ENCODE measurements around the gene RHOH. TPM values are rescaled to one million over a fixed set of nuclear protein-coding genes. Genes with fewer than 3 reads are reported as not detected.
A peak's percentile ranks its signal among the peaks of the same experiment; 100 is the strongest.

RHOH gene
- total and polyA plus RNA-seq, 10 of the 15 experiments (the other 5 are each of a cell fraction or from before 2014, with no cell fraction given): 46.5 to 120 (median 57.9) TPM

DNA sequence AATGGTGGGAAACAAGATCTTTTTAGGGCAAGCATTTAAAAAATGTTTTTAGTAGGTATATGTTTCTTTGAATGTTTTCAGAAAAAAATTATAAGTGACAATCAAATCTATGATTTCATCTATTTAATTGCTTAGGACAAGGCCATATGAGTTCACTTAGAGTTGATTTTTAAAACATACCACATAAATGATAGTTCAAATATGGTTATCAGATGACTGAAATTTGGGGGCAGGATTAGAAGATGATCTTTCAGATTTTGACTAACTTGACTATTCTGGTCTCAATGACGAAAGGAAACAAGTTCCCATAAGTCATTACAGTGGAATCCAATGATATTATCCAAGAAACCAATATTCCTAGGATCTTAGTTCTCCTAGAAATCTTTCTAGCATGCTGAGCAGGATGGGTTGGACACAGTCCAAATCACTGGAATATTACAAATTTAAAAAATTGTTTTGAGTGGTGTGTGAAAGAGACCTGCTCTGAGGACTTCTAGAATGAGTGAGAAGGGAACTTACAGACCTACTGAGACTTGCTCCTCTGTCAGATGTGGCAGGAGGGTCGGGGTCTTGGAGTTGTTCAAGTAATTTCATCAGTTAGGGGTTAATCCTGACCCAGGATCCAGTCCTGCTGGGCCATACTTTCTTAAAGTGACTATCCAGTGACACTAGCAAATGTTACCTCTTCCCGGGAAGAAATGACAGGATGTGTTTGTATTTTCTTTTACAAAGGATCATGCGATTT lies 20.0 kb downstream of the RHOH start:
- H3K79me2 ChIP-seq (ENCODE audit: control insufficient read depth, insufficient read depth, low read length): peaks cover 98% of the 10 kb centered on the region

More for the DNA sequence above, 20.0 kb downstream of the RHOH start:
- H3K36me3 ChIP-seq (ENCODE audit: control insufficient read depth in 2 of 2, insufficient read depth in 2 of 2, low read length in 1 of 2): peaks cover 13 to 37% of the 10 kb centered on the region in 2 experiments
- peaks cover 4% of the 10 kb centered on the region; the same call in 2 of the 3 replicates for H3K9me3 ChIP-seq (replicated peaks; ENCODE audit: control insufficient read depth, insufficient read depth, low read length)
- H2AFZ ChIP-seq (ENCODE audit: control insufficient read depth, low read depth, low read length): no peak overlapping the region
- in situ Hi-C loops (cut with MboI): no loop called here
- no peak overlapping the region for H3K4me3 ChIP-seq
- intact Hi-C loops (cut with micrococcal nuclease; ENCODE audit: unreplicated experiment): no loop called here
- peaks cover 8% of the 10 kb centered on the region; the same call in 1 of the 2 replicates for H4K20me1 ChIP-seq (ENCODE audit: control insufficient read depth, insufficient read depth)
- RAD21 ChIA-PET (ENCODE audit: unreplicated experiment): no interaction called here
- 7% methylated on average over 4 of the region's 4 CpGs for WGBS (ENCODE audit: insufficient coverage, insufficient replicate concordance, low lambda C conversion rate, missing lambda C conversion rate)
- DNase-seq (ENCODE audit: low read depth, low spot score): no peak
- H3K27ac ChIP-seq (ENCODE audit: control insufficient read depth, insufficient read depth): no peak overlapping the region
- peak; percentile 7; the same call in 2 of the 3 replicates for ATAC-seq
- no peaks in the 10 kb centered on the region for H3K27me3 ChIP-seq (replicated peaks in 1 of 2; ENCODE audit: control insufficient read depth in 2 of 2, insufficient read depth in 2 of 2, low read length in 1 of 2)
- CTCF ChIA-PET: no interaction called here
- POLR2A ChIA-PET: interaction anchor here (0.6 to 1.0 kb wide), 5 partner anchors 11 to 61 kb away, joined by 3 to 5 read pairs (median 4); no protein-coding TSS in a partner anchor
- no peak overlapping the region for H3K4me2 ChIP-seq (ENCODE audit: control insufficient read depth, insufficient read depth)
- peaks cover 39% of the 10 kb centered on the region for H3K4me1 ChIP-seq (ENCODE audit: control insufficient read depth, insufficient read depth, low read length)
- H3K9ac ChIP-seq (ENCODE audit: control insufficient read depth, insufficient read depth, low read length): no peak overlapping the region
- TF ChIP-seq, protein P1, sequence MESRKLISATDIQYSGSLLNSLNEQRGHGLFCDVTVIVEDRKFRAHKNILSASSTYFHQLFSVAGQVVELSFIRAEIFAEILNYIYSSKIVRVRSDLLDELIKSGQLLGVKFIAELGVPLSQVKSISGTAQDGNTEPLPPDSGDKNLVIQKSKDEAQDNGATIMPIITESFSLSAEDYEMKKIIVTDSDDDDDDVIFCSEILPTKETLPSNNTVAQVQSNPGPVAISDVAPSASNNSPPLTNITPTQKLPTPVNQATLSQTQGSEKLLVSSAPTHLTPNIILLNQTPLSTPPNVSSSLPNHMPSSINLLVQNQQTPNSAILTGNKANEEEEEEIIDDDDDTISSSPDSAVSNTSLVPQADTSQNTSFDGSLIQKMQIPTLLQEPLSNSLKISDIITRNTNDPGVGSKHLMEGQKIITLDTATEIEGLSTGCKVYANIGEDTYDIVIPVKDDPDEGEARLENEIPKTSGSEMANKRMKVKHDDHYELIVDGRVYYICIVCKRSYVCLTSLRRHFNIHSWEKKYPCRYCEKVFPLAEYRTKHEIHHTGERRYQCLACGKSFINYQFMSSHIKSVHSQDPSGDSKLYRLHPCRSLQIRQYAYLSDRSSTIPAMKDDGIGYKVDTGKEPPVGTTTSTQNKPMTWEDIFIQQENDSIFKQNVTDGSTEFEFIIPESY (IDR thresholded peaks at IDR 0.05): no peak
- TF ChIP-seq, protein P2, sequence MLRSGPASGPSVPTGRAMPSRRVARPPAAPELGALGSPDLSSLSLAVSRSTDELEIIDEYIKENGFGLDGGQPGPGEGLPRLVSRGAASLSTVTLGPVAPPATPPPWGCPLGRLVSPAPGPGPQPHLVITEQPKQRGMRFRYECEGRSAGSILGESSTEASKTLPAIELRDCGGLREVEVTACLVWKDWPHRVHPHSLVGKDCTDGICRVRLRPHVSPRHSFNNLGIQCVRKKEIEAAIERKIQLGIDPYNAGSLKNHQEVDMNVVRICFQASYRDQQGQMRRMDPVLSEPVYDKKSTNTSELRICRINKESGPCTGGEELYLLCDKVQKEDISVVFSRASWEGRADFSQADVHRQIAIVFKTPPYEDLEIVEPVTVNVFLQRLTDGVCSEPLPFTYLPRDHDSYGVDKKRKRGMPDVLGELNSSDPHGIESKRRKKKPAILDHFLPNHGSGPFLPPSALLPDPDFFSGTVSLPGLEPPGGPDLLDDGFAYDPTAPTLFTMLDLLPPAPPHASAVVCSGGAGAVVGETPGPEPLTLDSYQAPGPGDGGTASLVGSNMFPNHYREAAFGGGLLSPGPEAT (IDR thresholded peaks at IDR 0.05; ENCODE audit: low read depth): no peak
- TF ChIP-seq KDM1A (IDR thresholded peaks at IDR 0.05; ENCODE audit: borderline replicate concordance) (no peak), POLR2A (IDR thresholded peaks at IDR 0.05; ENCODE audit: low read depth, low read length) (0 out of 2 replicates have a peak, but pooled peaks have one; percentile 23), NFYB (IDR thresholded peaks at IDR 0.05; ENCODE audit: insufficient read depth, low read depth, low read length) (no peak), JUNB (IDR thresholded peaks at IDR 0.05) (peak; percentile 37), ATF2 (IDR thresholded peaks at IDR 0.05; ENCODE audit: low read length) (0 out of 2 replicates have a peak, but pooled peaks have one; percentile 20)
- TF ChIP-seq, protein P3, sequence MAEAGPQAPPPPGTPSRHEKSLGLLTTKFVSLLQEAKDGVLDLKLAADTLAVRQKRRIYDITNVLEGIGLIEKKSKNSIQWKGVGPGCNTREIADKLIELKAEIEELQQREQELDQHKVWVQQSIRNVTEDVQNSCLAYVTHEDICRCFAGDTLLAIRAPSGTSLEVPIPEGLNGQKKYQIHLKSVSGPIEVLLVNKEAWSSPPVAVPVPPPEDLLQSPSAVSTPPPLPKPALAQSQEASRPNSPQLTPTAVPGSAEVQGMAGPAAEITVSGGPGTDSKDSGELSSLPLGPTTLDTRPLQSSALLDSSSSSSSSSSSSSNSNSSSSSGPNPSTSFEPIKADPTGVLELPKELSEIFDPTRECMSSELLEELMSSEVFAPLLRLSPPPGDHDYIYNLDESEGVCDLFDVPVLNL (IDR thresholded peaks at IDR 0.05; ENCODE audit: low read depth, low read length): no peak
- TF ChIP-seq, protein P4, sequence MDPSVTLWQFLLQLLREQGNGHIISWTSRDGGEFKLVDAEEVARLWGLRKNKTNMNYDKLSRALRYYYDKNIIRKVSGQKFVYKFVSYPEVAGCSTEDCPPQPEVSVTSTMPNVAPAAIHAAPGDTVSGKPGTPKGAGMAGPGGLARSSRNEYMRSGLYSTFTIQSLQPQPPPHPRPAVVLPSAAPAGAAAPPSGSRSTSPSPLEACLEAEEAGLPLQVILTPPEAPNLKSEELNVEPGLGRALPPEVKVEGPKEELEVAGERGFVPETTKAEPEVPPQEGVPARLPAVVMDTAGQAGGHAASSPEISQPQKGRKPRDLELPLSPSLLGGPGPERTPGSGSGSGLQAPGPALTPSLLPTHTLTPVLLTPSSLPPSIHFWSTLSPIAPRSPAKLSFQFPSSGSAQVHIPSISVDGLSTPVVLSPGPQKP (IDR thresholded peaks at IDR 0.05; ENCODE audit: low read depth, low read length): no peak
- FAIRE-seq: no peak
- TSS peak; percentile 0 for BruUV-seq (replicated peaks)
- SMC1A ChIA-PET (ENCODE audit: uncharacterized antibody, unreplicated experiment): interaction anchor here (1.1 to 15.0 kb wide), 4 partner anchors 9 to 64 kb away, joined by 3 to 336 read pairs (median 82); partner anchors contain the start of gene RHOH

Measured in GM12878 (cell line).